GM12873 (cell line): ENCODE results near the gene MRPL48.

Experiments
- CTCF ChIP-seq: IDR thresholded peaks from 2 replicates; pipeline ENCODE4 v1.5.1; 2012; ENCODE audit warnings: low read depth, mild to moderate bottlenecking, moderate library complexity, low read length, control low read depth; ENCODE audit not compliant: insufficient read depth; ENCODE audit errors: missing control alignments

Gene MRPL48

GRCh38 chr11:73752216-73752867, 35.3 kb upstream of the MRPL48 start:
- TF ChIP-seq CTCF, result no peak

GRCh38 chr11:73752903-73753302, 34.8 kb upstream of the MRPL48 start:
- no peak for TF ChIP-seq CTCF

GRCh38 chr11:73753938-73754337, 33.7 kb upstream of the MRPL48 start:
- TF ChIP-seq CTCF, result no peak

DNA sequence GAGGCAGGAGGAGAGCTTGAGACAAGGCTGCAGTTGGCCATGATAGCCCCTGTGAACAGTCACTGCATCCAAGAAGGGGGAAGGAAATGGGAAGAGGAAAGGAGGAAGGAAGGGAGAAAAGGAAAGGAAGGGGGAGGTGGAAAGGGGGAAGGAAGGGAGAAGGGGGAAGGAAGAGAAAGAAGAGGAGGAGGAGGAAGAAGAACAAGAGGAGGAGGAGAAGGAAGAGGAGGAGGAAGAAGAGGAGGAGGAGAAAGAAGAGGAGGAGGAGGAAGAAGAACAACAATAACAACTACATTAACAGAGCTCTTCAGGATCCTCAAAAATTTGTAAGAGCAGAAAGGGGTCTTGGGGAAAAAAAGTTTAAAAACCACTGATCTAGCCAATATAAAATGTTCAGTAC, 32.0 kb upstream of the MRPL48 start:
- no peak for TF ChIP-seq CTCF

DNA sequence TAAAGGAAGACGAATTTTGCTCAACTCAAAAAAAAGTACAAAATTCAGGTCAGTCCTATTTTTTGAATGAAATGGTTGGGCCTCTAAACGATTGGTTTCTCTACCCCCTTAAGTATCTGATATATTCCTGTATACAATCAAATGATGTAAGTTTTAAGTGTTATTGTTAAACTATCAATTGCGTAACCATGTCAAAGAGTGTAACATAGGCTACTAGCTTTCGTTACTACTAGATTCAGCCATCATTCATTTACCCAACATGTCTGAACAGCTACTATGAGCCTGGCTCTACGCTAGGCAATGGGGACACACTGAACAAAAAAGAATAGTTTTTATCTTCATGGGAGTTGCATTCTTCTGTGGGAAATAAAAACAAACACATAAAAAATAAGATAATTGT, 30.1 kb upstream of the MRPL48 start:
- no peak for TF ChIP-seq CTCF

DNA sequence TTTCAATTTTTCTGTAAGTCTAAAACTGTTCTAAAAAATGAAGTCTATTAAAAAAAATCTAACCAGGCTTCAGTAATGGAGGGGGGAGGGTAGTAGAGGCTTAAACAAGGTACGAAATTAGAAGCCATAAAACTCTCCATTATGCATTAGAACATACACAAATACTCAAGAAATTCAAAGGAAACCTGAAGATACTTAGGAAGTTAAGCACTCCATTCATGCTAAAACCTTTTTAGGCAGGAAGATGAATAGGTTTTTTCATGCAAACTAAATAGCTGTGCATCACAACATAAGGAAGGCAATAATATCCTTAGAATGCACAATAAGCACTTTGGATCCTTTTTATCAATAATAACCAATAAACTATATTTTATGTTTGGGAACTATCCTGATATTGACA, 29.2 kb upstream of the MRPL48 start:
- no peak for TF ChIP-seq CTCF

DNA sequence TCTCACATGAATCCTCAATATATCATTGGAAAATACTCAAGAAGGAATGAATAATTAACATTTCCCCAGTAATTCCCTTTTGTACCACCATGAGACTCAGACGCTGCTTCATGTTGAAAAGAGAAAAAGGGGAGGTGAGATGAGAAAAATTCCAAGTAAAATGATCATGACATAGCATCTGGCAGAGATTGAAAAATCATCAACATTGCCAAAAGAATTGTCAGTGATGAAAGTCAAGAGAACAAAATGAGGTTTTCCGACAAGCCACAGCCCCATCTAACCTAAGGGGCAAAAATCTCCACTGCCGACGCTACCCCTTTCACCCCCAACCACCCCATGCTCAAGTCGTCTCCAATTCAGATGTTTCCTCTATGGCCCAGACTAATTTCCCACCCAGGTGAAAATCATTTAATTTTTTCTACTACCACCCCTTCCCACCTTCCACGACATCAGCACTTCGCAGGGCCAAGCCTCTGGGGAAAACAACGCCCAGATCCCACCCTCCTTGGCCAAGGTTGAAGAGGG, 28.0 kb upstream of the MRPL48 start:
- TF ChIP-seq CTCF, result no peak
